NCI-H2196 (cell line): ENCODE data around the gene SETDB2.

ENCODE experiments used
- DNase-seq: peaks from one replicate; lab custom pipeline; 2025; ENCODE audit not compliant: unreplicated experiment; lab: John Stamatoyannopoulos, UW

SETDB2 gene

DNA sequence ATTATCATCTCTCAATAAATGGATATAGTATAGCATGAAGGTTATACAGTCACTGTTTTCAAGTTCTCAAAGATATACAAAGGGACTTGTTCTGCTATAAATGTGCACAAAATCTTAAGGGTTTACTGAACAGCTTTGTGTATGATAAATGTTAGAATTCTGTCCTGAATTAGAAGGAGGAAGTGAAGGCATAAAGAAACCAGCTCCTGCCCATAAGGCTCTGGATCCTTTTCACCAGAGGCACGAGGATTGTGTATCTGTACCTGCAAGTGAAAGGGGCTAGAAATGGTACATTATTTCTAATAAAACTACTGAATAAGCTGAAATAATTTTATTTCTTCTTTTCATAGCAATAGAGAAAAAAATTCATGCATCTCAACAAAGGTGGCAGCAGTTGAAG lies 84.1 kb downstream of the SETDB2 start:
- DNase-seq = no peak

- no peak for DNase-seq
Measured at GRCh38 chr13:49530457-49530856, 86.4 kb downstream of the SETDB2 start.

GRCh38 chr13:49532593-49532992 lies 88.5 kb downstream of the SETDB2 start:
- DNase-seq = no peak

DNA sequence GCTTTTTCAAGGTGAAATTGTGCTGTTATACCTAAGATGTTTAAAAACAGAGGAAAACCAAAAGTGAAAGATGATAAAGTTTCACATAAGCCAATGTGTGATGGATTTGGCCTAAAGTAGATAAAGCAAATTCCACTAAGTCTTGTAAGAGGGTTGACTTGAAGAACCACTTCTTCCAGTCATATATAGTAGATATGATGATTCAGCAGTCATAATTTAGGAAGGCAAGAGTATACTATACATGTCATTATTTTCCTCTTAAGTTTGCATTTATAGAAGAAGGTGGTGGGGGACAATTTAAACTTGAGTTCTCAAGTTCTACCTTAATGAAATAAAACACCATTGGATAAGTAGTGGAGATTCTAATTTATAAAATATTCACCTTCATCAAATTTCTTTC lies 88.9 kb downstream of the SETDB2 start:
- no peak for DNase-seq

DNA sequence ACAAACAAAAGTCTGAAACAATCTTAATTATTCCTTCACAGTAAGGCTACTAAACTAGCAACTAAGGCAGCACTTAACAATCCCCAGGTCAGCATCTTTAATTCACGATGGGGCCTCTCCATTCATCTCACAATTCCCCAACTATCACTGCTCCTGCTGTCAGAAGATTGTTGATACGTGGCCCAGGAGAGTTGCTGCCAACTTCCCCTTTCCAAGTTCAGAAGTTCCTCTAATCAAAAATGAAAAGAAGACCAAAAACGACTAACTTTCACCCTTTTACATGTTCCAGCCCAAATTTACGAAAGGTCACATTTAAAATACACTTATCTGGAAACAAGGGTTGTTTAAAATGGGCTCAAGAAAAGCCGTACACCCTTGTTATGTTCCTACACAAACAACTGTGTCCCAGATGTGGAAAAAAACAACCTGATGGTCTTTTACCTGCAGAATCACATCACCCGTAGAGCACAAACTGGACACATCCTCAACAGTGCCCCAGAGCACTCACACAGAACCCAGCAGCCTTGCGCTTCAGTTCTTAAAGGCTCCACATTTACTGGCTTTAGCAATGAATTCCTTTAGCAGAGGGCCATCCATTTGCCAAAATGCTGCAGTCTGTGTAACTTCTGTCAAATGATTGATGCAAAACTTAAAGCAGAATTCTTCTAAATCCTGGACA lies 89.7 kb downstream of the SETDB2 start:
- no peak for DNase-seq

- DNase-seq = no peak
Measured at GRCh38 chr13:49536144-49536873, 92.2 kb downstream of the SETDB2 start.

GRCh38 chr13:49538404-49538803 lies 94.3 kb downstream of the SETDB2 start:
- DNase-seq = no peak

DNA sequence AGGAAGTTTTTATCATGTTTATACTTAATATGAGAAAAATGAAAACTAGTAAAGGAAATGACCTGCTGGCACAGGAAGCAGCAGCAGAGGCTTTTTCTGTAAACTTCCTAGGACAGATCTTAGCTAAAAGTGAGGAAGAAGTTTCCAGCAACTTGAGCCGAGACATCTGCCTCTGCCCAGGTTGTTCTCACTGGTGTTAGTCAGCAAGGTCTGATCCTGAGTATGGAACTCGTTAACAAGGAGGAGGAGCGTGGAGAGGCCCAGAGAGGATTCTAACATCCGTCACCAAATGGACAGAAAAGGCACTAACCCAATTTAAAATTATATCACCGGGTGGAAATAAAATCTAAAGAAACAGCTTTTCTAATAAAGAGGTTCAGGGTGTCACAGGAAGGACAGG lies 95.2 kb downstream of the SETDB2 start:
- DNase-seq = no peak

- no peak for DNase-seq
Measured at GRCh38 chr13:49539746-49540145, 95.7 kb downstream of the SETDB2 start.

GRCh38 chr13:49540552-49540951 lies 96.5 kb downstream of the SETDB2 start:
- DNase-seq = no peak

DNA sequence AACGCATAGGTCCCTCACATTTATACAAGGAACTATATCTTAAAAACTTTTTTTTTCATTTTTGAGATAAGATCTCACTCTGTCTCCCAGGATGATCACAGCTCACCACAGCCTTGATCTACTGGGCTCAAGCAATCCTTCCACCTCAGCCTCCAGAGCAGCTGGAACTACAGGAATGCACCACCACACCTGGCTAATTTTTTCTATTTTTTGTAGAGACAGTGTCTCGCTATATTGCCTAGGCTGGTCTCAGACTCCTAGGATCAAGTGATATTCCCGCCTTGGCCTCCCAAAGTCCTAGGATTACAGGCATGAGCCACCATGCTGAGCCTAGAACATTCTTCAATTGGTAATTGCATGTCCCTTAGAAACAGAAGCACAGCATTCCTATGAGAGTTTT lies 99.6 kb downstream of the SETDB2 start:
- no peak for DNase-seq
